ENCODE results near the gene FAM124A.

FAM124A gene

GRCh38 chr13:51225029-51225428, 2.8 kb downstream of the FAM124A start:
- no peak overlapping the region for H3K4me3 ChIP-seq (ENCODE audit: control insufficient read depth in 1 of 7, extremely low read depth in 1 of 7, insufficient read depth in 4 of 7, low read depth in 2 of 7, low read length in 6 of 7)
- no peak overlapping the region for H3K27ac ChIP-seq (ENCODE audit: insufficient read depth in 1 of 2, low read depth in 1 of 2, low read length in 2 of 2, poor library complexity in 1 of 2, severe bottlenecking in 2 of 2)
- peak in 2 of 3 donors; percentile 13 to 17 for DNase-seq
- CTCF ChIA-PET: interaction anchor here (1.3 to 2.8 kb wide), 4 partner anchors 9 to 61 kb away, joined by 3 to 16 read pairs (median 4); no protein-coding TSS in a partner anchor
- H3K36me3 ChIP-seq (ENCODE audit: control insufficient read depth in 4 of 4, insufficient read depth in 4 of 4, low read length in 3 of 4): no peaks in the 10 kb centered on the region
- no peaks in the 10 kb centered on the region for H3K9me3 ChIP-seq (ENCODE audit: control extremely low read depth in 1 of 5, control insufficient read depth in 4 of 5, insufficient read depth in 2 of 5, low read depth in 1 of 5, low read length in 4 of 5)
- H3K4me1 ChIP-seq (ENCODE audit: control extremely low read depth in 1 of 4, control insufficient read depth in 4 of 4, insufficient read depth in 4 of 4, low read length in 3 of 4): peaks cover 0 to 17% (median 13%) of the 10 kb centered on the region in 4 experiments
- H3K27me3 ChIP-seq (replicated peaks in 2 of 5; ENCODE audit: control insufficient read depth in 4 of 5, insufficient read depth in 5 of 5, low read length in 4 of 5): peaks cover 11 to 29% (median 22%) of the 10 kb centered on the region in 5 experiments
- POLR2A ChIA-PET: interaction anchor here (0.7 kb wide), 1 partner anchor 275 kb away, joined by 4 read pairs; no protein-coding TSS in a partner anchor

GRCh38 chr13:51227404-51227803, 5.2 kb downstream of the FAM124A start:
- Histone ChIP-seq H3K9me3 (ENCODE audit: control extremely low read depth in 1 of 5, control insufficient read depth in 4 of 5, insufficient read depth in 2 of 5, low read depth in 1 of 5, low read length in 4 of 5) (no peaks in the 10 kb centered on the region), H3K36me3 (ENCODE audit: control insufficient read depth in 4 of 4, insufficient read depth in 4 of 4, low read length in 3 of 4) (no peaks in the 10 kb centered on the region), H3K4me3 (ENCODE audit: control insufficient read depth in 1 of 7, extremely low read depth in 1 of 7, insufficient read depth in 4 of 7, low read depth in 2 of 7, low read length in 6 of 7) (no peak overlapping the region), H3K27ac (ENCODE audit: insufficient read depth in 1 of 2, low read depth in 1 of 2, low read length in 2 of 2, poor library complexity in 1 of 2, severe bottlenecking in 2 of 2) (no peak overlapping the region), H3K27me3 (replicated peaks in 2 of 5; ENCODE audit: control insufficient read depth in 4 of 5, insufficient read depth in 5 of 5, low read length in 4 of 5) (peaks cover 7 to 20% (median 13%) of the 10 kb centered on the region in 5 experiments), H3K4me1 (ENCODE audit: control extremely low read depth in 1 of 4, control insufficient read depth in 4 of 4, insufficient read depth in 4 of 4, low read length in 3 of 4) (peaks cover 0 to 11% (median 5%) of the 10 kb centered on the region in 4 experiments)
- POLR2A ChIA-PET: no interaction called here
- CTCF ChIA-PET: interaction anchor here (1.0 to 1.5 kb wide), 4 partner anchors 9 to 61 kb away, joined by 3 to 5 read pairs (median 4); no protein-coding TSS in a partner anchor
- WGBS (ENCODE audit: insufficient coverage): 100% methylated on average over 1 of the region's 1 CpG
- no peak for DNase-seq

GRCh38 chr13:51229101-51229719, 7.0 kb downstream of the FAM124A start:
- POLR2A ChIA-PET: no interaction called here
- Histone ChIP-seq H3K4me1 (ENCODE audit: control extremely low read depth in 1 of 4, control insufficient read depth in 4 of 4, insufficient read depth in 4 of 4, low read length in 3 of 4) (peaks cover 0 to 5% (median 0%) of the 10 kb centered on the region in 4 experiments), H3K4me3 (ENCODE audit: control insufficient read depth in 1 of 7, extremely low read depth in 1 of 7, insufficient read depth in 4 of 7, low read depth in 2 of 7, low read length in 6 of 7) (no peak overlapping the region), H3K36me3 (ENCODE audit: control insufficient read depth in 4 of 4, insufficient read depth in 4 of 4, low read length in 3 of 4) (no peaks in the 10 kb centered on the region), H3K9me3 (ENCODE audit: control extremely low read depth in 1 of 5, control insufficient read depth in 4 of 5, insufficient read depth in 2 of 5, low read depth in 1 of 5, low read length in 4 of 5) (no peaks in the 10 kb centered on the region), H3K27ac (ENCODE audit: insufficient read depth in 1 of 2, low read depth in 1 of 2, low read length in 2 of 2, poor library complexity in 1 of 2, severe bottlenecking in 2 of 2) (no peak overlapping the region), H3K27me3 (replicated peaks in 2 of 5; ENCODE audit: control insufficient read depth in 4 of 5, insufficient read depth in 5 of 5, low read length in 4 of 5) (peaks cover 2 to 17% (median 4%) of the 10 kb centered on the region in 5 experiments)
- CTCF ChIA-PET: interaction anchor here (1.5 kb wide), 1 partner anchor 10 kb away, joined by 5 read pairs; no protein-coding TSS in a partner anchor
- WGBS (ENCODE audit: insufficient coverage): over 99% methylated on average over 12 of the region's 12 CpGs
- no peak for DNase-seq

- POLR2A ChIA-PET: no interaction called here
- CTCF ChIA-PET: interaction anchor here (1.0 kb wide), 1 partner anchor 15 kb away, joined by 3 read pairs; no protein-coding TSS in a partner anchor
- no peaks in the 10 kb centered on the region for H3K36me3 ChIP-seq (ENCODE audit: control insufficient read depth in 4 of 4, insufficient read depth in 4 of 4, low read length in 3 of 4)
- H3K27ac ChIP-seq (ENCODE audit: insufficient read depth in 1 of 2, low read depth in 1 of 2, low read length in 2 of 2, poor library complexity in 1 of 2, severe bottlenecking in 2 of 2): no peak overlapping the region
- H3K4me1 ChIP-seq (ENCODE audit: control extremely low read depth in 1 of 4, control insufficient read depth in 4 of 4, insufficient read depth in 4 of 4, low read length in 3 of 4): peaks cover 0 to 5% (median 0%) of the 10 kb centered on the region in 4 experiments
- H3K4me3 ChIP-seq (ENCODE audit: control insufficient read depth in 1 of 7, extremely low read depth in 1 of 7, insufficient read depth in 4 of 7, low read depth in 2 of 7, low read length in 6 of 7): no peak overlapping the region
- WGBS (ENCODE audit: insufficient coverage): no CpG with 5 or more reads among the region's 2 CpGs
- H3K9me3 ChIP-seq (ENCODE audit: control extremely low read depth in 1 of 5, control insufficient read depth in 4 of 5, insufficient read depth in 2 of 5, low read depth in 1 of 5, low read length in 4 of 5): no peaks in the 10 kb centered on the region
- no peak for DNase-seq
- H3K27me3 ChIP-seq (replicated peaks in 2 of 5; ENCODE audit: control insufficient read depth in 4 of 5, insufficient read depth in 5 of 5, low read length in 4 of 5): peaks cover under 1 to 17% (median 4%) of the 10 kb centered on the region in 5 experiments
Observed at GRCh38 chr13:51229731-51230130, 7.5 kb downstream of the FAM124A start.

GRCh38 chr13:51230477-51231105, 8.4 kb downstream of the FAM124A start:
- WGBS (ENCODE audit: insufficient coverage): 30% methylated on average over 4 of the region's 8 CpGs
- no peaks in the 10 kb centered on the region for H3K9me3 ChIP-seq (ENCODE audit: control extremely low read depth in 1 of 5, control insufficient read depth in 4 of 5, insufficient read depth in 2 of 5, low read depth in 1 of 5, low read length in 4 of 5)
- peak in 2 of 3 donors; percentile 19 to 22 for DNase-seq
- peak overlapping the region in 4 of 7 experiments; percentile 37 to 73 (median 54) for H3K4me3 ChIP-seq (ENCODE audit: control insufficient read depth in 1 of 7, extremely low read depth in 1 of 7, insufficient read depth in 4 of 7, low read depth in 2 of 7, low read length in 6 of 7)
- H3K27me3 ChIP-seq (replicated peaks in 2 of 5; ENCODE audit: control insufficient read depth in 4 of 5, insufficient read depth in 5 of 5, low read length in 4 of 5): peaks cover 0 to 18% (median 4%) of the 10 kb centered on the region in 5 experiments
- H3K4me1 ChIP-seq (ENCODE audit: control extremely low read depth in 1 of 4, control insufficient read depth in 4 of 4, insufficient read depth in 4 of 4, low read length in 3 of 4): peaks cover 0 to 5% (median 0%) of the 10 kb centered on the region in 4 experiments
- no peak overlapping the region for H3K27ac ChIP-seq (ENCODE audit: insufficient read depth in 1 of 2, low read depth in 1 of 2, low read length in 2 of 2, poor library complexity in 1 of 2, severe bottlenecking in 2 of 2)
- no peaks in the 10 kb centered on the region for H3K36me3 ChIP-seq (ENCODE audit: control insufficient read depth in 4 of 4, insufficient read depth in 4 of 4, low read length in 3 of 4)
- ChIA-PET CTCF (interaction anchor here (1.0 to 1.2 kb wide), 2 partner anchors 14 to 22 kb away, joined by 3 read pairs; no protein-coding TSS in a partner anchor), POLR2A (interaction anchor here (1.1 kb wide), 1 partner anchor 60 kb away, joined by 3 read pairs; no protein-coding TSS in a partner anchor)

GRCh38 chr13:51231456-51231855, 9.3 kb downstream of the FAM124A start:
- CTCF ChIA-PET: interaction anchor here (1.0 kb wide), 1 partner anchor 36 kb away, joined by 3 read pairs; no protein-coding TSS in a partner anchor
- POLR2A ChIA-PET: interaction anchor here (0.7 kb wide), 1 partner anchor 226 kb away, joined by 3 read pairs; no protein-coding TSS in a partner anchor
- Histone ChIP-seq H3K27ac (ENCODE audit: insufficient read depth in 1 of 2, low read depth in 1 of 2, low read length in 2 of 2, poor library complexity in 1 of 2, severe bottlenecking in 2 of 2) (no peak overlapping the region), H3K27me3 (replicated peaks in 2 of 5; ENCODE audit: control insufficient read depth in 4 of 5, insufficient read depth in 5 of 5, low read length in 4 of 5) (peaks cover 0 to 22% (median 4%) of the 10 kb centered on the region in 5 experiments), H3K4me1 (ENCODE audit: control extremely low read depth in 1 of 4, control insufficient read depth in 4 of 4, insufficient read depth in 4 of 4, low read length in 3 of 4) (peaks cover 0 to 5% (median 0%) of the 10 kb centered on the region in 4 experiments), H3K4me3 (ENCODE audit: control insufficient read depth in 1 of 7, extremely low read depth in 1 of 7, insufficient read depth in 4 of 7, low read depth in 2 of 7, low read length in 6 of 7) (no peak overlapping the region), H3K36me3 (ENCODE audit: control insufficient read depth in 4 of 4, insufficient read depth in 4 of 4, low read length in 3 of 4) (no peaks in the 10 kb centered on the region), H3K9me3 (ENCODE audit: control extremely low read depth in 1 of 5, control insufficient read depth in 4 of 5, insufficient read depth in 2 of 5, low read depth in 1 of 5, low read length in 4 of 5) (no peaks in the 10 kb centered on the region)
- WGBS (ENCODE audit: insufficient coverage): no CpG with 5 or more reads among the region's 2 CpGs
- DNase-seq: no peak

GRCh38 chr13:51232328-51232727, 10.1 kb downstream of the FAM124A start:
- no peaks in the 10 kb centered on the region for H3K36me3 ChIP-seq (ENCODE audit: control insufficient read depth in 4 of 4, insufficient read depth in 4 of 4, low read length in 3 of 4)
- POLR2A ChIA-PET: no interaction called here
- CTCF ChIA-PET: no interaction called here
- H3K27me3 ChIP-seq (replicated peaks in 2 of 5; ENCODE audit: control insufficient read depth in 4 of 5, insufficient read depth in 5 of 5, low read length in 4 of 5): peaks cover 0 to 23% (median 4%) of the 10 kb centered on the region in 5 experiments
- DNase-seq: no peak
- H3K27ac ChIP-seq (ENCODE audit: insufficient read depth in 1 of 2, low read depth in 1 of 2, low read length in 2 of 2, poor library complexity in 1 of 2, severe bottlenecking in 2 of 2): no peak overlapping the region
- H3K9me3 ChIP-seq (ENCODE audit: control extremely low read depth in 1 of 5, control insufficient read depth in 4 of 5, insufficient read depth in 2 of 5, low read depth in 1 of 5, low read length in 4 of 5): no peaks in the 10 kb centered on the region
- H3K4me3 ChIP-seq (ENCODE audit: control insufficient read depth in 1 of 7, extremely low read depth in 1 of 7, insufficient read depth in 4 of 7, low read depth in 2 of 7, low read length in 6 of 7): no peak overlapping the region
- peaks cover 0 to 5% (median 0%) of the 10 kb centered on the region in 4 experiments for H3K4me1 ChIP-seq (ENCODE audit: control extremely low read depth in 1 of 4, control insufficient read depth in 4 of 4, insufficient read depth in 4 of 4, low read length in 3 of 4)
